Small intestine (tissue), 16 donors: Measurements from ENCODE around the gene P4HB. TPM values are rescaled to one million over a fixed set of nuclear protein-coding genes. Genes with fewer than 3 reads are reported as not detected.

ENCODE experiments used
- DNase-seq, 2 donors: peaks; one replicate each; pipeline versions ENCODE4 v3.0.0 to v3.0.0-alpha.2; 2013
- FAIRE-seq: peaks from 2 replicates; lab custom pipeline; 2012; peaks lifted over from hg19 to GRCh38; lab: Jason Lieb, UNC
- H3K27ac ChIP-seq, 3 donors: one replicate each; pipeline ENCODE4 v1.5.1; 2013; ENCODE audit warnings: low read length in 2 of 3, mild to moderate bottlenecking in 2 of 3, control low read depth in 1 of 3, inconsistent platforms in 1 of 3, low read depth in 1 of 3, moderate library complexity in 1 of 3
- H3K27me3 ChIP-seq, 3 donors: one replicate each; pipeline ENCODE4 v1.6.1; 2013; ENCODE audit warnings: low read length in 3 of 3, inconsistent platforms in 1 of 3; ENCODE audit not compliant: control insufficient read depth in 3 of 3, insufficient read depth in 3 of 3
- H3K36me3 ChIP-seq, 3 donors: one replicate each; pipeline ENCODE4 v1.6.1; 2013; ENCODE audit warnings: low read length in 3 of 3, inconsistent platforms in 1 of 3, low read depth in 1 of 3, mild to moderate bottlenecking in 1 of 3, moderate library complexity in 1 of 3; ENCODE audit not compliant: control insufficient read depth in 3 of 3, insufficient read depth in 2 of 3
- H3K4me1 ChIP-seq, 3 donors: one replicate each; pipeline ENCODE4 v1.6.1; 2013; ENCODE audit warnings: low read length in 2 of 3, inconsistent platforms in 1 of 3, low read depth in 1 of 3, mild to moderate bottlenecking in 1 of 3, moderate library complexity in 1 of 3; ENCODE audit not compliant: control insufficient read depth in 3 of 3, insufficient read depth in 2 of 3
- H3K4me3 ChIP-seq, 3 donors: one replicate each; pipeline ENCODE4 v1.5.1; 2013; ENCODE audit warnings: low read length in 3 of 3, control low read depth in 1 of 3, inconsistent platforms in 1 of 3, low read depth in 1 of 3, mild to moderate bottlenecking in 1 of 3, moderate library complexity in 1 of 3
- H3K9me3 ChIP-seq, 2 donors: one replicate each; pipeline ENCODE4 v1.6.1; 2013; ENCODE audit warnings: low read depth in 1 of 2, low read length in 1 of 2; ENCODE audit not compliant: control insufficient read depth in 2 of 2, insufficient read depth in 1 of 2
- WGBS, 3 donors: extraction: QIAGEN DNeasy Blood & Tissue Kit; methylation state at CpG; one replicate each; pipeline ENCODE4 v1.1.7; 2013; 5-methylcytosine and 5-hydroxymethylcytosine counted together
- long read RNA-seq, 10 donors: transcript quantifications; one replicate each; lab custom pipeline, GENCODE V29; 2026
- polyA plus RNA-seq, 4 donors: library from polyadenylated mRNA; stranded (reverse) in 3 of 4; unstranded in 1 of 4; fragments of 200-250 nt in 3 of 4; fragments of 120-200 nt in 1 of 4; gene quantifications; one replicate each; pipeline versions ENCODE4 v1.2.1 to v1.2.3, GENCODE V29; 2013
- donor health status: healthy with polysubstance abuse.
- donor health status: control.
- donor health status: control.
- donor health status: Bipolar disorder and iron deficiency.
- donor health status: healthy.

The P4HB gene
- polyA plus RNA-seq, result 1,000 to 10,000 TPM in 3 of 4 donors, 100 to 1,000 TPM in 1; 792 to 1,191 (median 1,005) TPM
- long read RNA-seq, donor 1, result 0 reads
- long read RNA-seq, donor 2, transcript P4HB-201 (11 exons, 2,603 nt), result major isoform, 128 of 174 reads
- long read RNA-seq, donor 2, transcript P4HB-208 (2 exons, 914 nt), result minor isoform, 6 of 174 reads
- long read RNA-seq, donor 2, transcript P4HB-204 (2 exons, 872 nt), result minor isoform, 6 of 174 reads
- long read RNA-seq, donor 2, partial matches to known transcripts, result 19 of 174 reads
- long read RNA-seq, donor 2, other reads (novel, unspliced or antisense), result 10 of 174 reads
- long read RNA-seq, donor 3, transcript P4HB-210 (5 exons, 765 nt), result minor isoform, 11 of 231 reads
- long read RNA-seq, donor 3, transcript P4HB-215 (3 exons, 493 nt), result minor isoform, 13 of 231 reads
- long read RNA-seq, donor 3, transcript P4HB-204 (2 exons, 872 nt), result minor isoform, 37 of 231 reads
- long read RNA-seq, donor 3, transcript P4HB-201 (11 exons, 2,603 nt), result major isoform, 106 of 231 reads
- long read RNA-seq, donor 3, partial matches to known transcripts, result 48 of 231 reads
- long read RNA-seq, donor 3, other reads (novel, unspliced or antisense), result 9 of 231 reads
- long read RNA-seq, donor 4, transcript P4HB-201 (11 exons, 2,603 nt), result major isoform, 5 of 6 reads
- long read RNA-seq, donor 4, partial matches to known transcripts, result 0 of 6 reads
- long read RNA-seq, donor 4, other reads (novel, unspliced or antisense), result 0 of 6 reads
- long read RNA-seq, donor 5, transcript P4HB-215 (3 exons, 493 nt), result minor isoform, 12 of 77 reads
- long read RNA-seq, donor 5, transcript P4HB-201 (11 exons, 2,603 nt), result major isoform, 29 of 77 reads
- long read RNA-seq, donor 5, transcript P4HB-208 (2 exons, 914 nt), result minor isoform, 7 of 77 reads
- long read RNA-seq, donor 5, transcript P4HB-204 (2 exons, 872 nt), result minor isoform, 11 of 77 reads
- long read RNA-seq, donor 5, partial matches to known transcripts, result 14 of 77 reads
- long read RNA-seq, donor 5, other reads (novel, unspliced or antisense), result 0 of 77 reads
- long read RNA-seq, donor 6, transcript P4HB-215 (3 exons, 493 nt), result minor isoform, 16 of 244 reads
- long read RNA-seq, donor 6, transcript P4HB-201 (11 exons, 2,603 nt), result major isoform, 163 of 244 reads
- long read RNA-seq, donor 6, transcript P4HB-204 (2 exons, 872 nt), result minor isoform, 16 of 244 reads
- long read RNA-seq, donor 6, transcript P4HB-210 (5 exons, 765 nt), result minor isoform, 12 of 244 reads
- long read RNA-seq, donor 6, partial matches to known transcripts, result 14 of 244 reads
- long read RNA-seq, donor 6, other reads (novel, unspliced or antisense), result 16 of 244 reads
- long read RNA-seq, donor 7, transcript P4HB-204 (2 exons, 872 nt), result minor isoform, 9 of 150 reads
- long read RNA-seq, donor 7, transcript P4HB-208 (2 exons, 914 nt), result minor isoform, 6 of 150 reads
- long read RNA-seq, donor 7, transcript P4HB-210 (5 exons, 765 nt), result minor isoform, 8 of 150 reads
- long read RNA-seq, donor 7, transcript P4HB-201 (11 exons, 2,603 nt), result major isoform, 115 of 150 reads
- long read RNA-seq, donor 7, partial matches to known transcripts, result 0 of 150 reads
- long read RNA-seq, donor 7, other reads (novel, unspliced or antisense), result 5 of 150 reads
- long read RNA-seq, donor 8, transcript P4HB-201 (11 exons, 2,603 nt), result major isoform, 13 of 22 reads
- long read RNA-seq, donor 8, partial matches to known transcripts, result 6 of 22 reads
- long read RNA-seq, donor 8, other reads (novel, unspliced or antisense), result 0 of 22 reads
- long read RNA-seq, donor 9, transcript P4HB-201 (11 exons, 2,603 nt), result major isoform, 39 of 71 reads
- long read RNA-seq, donor 9, partial matches to known transcripts, result 25 of 71 reads
- long read RNA-seq, donor 9, other reads (novel, unspliced or antisense), result 0 of 71 reads
- long read RNA-seq, donor 10, transcript P4HB-201 (11 exons, 2,603 nt), result major isoform, 171 of 477 reads
- long read RNA-seq, donor 10, transcript P4HB-204 (2 exons, 872 nt), result minor isoform, 14 of 477 reads
- long read RNA-seq, donor 10, transcript P4HB-215 (3 exons, 493 nt), result minor isoform, 10 of 477 reads
- long read RNA-seq, donor 10, transcript P4HB-208 (2 exons, 914 nt), result minor isoform, 6 of 477 reads
- long read RNA-seq, donor 10, partial matches to known transcripts, result 50 of 477 reads
- long read RNA-seq, donor 10, other reads (novel, unspliced or antisense), result 218 of 477 reads

DNA sequence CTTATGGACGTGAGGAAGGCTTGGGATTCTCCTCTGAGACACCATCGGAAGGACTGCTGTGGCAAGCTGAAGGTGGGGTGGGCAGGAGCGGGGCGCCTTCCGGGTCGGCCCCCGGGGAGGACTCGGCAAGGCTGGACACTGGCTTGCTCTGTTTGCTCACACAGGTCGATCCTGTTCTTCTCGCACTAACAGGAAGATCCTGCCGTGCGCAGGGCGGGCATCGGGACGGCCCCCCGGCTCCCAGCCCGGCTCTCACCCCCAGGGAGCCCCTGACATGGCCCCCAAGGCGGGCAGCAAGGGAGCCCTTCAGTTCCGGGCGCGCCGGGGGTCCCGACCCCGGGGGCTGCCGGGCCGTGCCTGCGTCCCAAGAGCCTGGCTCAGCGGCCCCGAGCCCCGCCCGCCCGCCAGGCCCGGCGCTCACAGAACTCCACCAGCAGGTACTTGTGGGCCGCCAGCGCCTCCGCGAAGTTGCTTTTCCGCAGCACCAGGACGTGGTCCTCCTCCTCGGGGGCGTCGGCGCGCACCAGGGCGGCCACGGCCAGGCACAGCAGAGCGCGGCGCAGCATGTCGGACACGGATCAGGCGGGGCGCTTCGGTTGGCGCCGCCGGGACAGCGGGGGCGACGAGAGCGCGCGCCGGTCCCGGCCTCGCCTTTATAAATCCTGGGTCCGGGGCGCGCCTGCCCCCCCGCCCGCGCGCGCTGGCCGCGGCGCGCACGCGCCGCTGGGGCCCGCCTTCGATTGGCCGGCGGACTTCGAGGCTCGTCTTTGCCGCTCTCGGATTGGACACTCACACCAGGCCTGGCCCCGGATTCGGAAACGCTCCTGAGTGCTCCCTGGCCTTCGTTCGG is at the start of gene P4HB:
Gene P4HB (minus strand): TSS at position 630 of the 850 bp plus-strand sequence. CDS start 64 bp downstream, at position 566.
- Histone ChIP-seq H3K27ac (peak within 1 kb of the TSS; percentile 89 to 99 (median 99)), H3K9me3 (no peaks in the 10 kb centered on the region), H3K4me3 (peak within 1 kb of the TSS; percentile 82 to 96 (median 87)), H3K36me3 (peaks cover 0 to 70% (median 7%) of the 10 kb centered on the region in 3 donors), H3K27me3 (no peaks in the 10 kb centered on the region), H3K4me1 (peaks cover 4 to 35% (median 9%) of the 10 kb centered on the region in 3 donors)
- FAIRE-seq (no peak), DNase-seq (peak in 1 of 2 donors; percentile 53)
- 0% methylated on average over 73 to 95 of the region's 95 CpGs for WGBS, 3 donors

DNA sequence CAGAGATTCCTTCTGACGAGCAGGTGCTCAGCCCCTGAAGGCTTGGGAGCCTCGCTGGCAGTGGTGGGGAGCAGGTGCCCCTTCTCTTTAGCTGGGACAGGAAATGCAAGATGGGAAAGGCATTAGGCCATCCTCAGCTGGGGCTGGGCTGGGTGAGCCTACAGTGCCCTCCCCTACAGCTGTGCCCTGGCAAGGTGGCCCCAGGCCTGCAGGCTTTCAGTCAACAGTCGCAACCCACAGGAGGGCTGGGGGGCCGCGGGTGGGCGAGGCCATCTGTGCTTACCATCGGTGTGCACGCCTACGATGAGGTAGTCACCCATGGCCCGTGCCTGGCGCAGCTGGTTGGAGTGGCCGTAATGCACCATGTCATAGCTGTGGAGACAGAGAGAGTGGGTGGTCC is 48.9 kb upstream of the P4HB start:
- DNase-seq (no peak), FAIRE-seq (no peak)
- H3K36me3 ChIP-seq, result peaks cover 7 to 79% (median 27%) of the 10 kb centered on the region in 3 donors
- WGBS, 3 donors, result 90 to 94% (median 90%) methylated on average over 12 of the region's 12 CpGs
- H3K9me3 ChIP-seq, result no peaks in the 10 kb centered on the region
- H3K4me3 ChIP-seq, result peak overlapping the region in 1 of 3 donors; percentile 98
- no peaks in the 10 kb centered on the region for H3K27me3 ChIP-seq
- H3K4me1 ChIP-seq, result peaks cover 0 to 12% (median 2%) of the 10 kb centered on the region in 3 donors
- H3K27ac ChIP-seq, result peak overlapping the region in 1 of 3 donors; percentile 96

DNA sequence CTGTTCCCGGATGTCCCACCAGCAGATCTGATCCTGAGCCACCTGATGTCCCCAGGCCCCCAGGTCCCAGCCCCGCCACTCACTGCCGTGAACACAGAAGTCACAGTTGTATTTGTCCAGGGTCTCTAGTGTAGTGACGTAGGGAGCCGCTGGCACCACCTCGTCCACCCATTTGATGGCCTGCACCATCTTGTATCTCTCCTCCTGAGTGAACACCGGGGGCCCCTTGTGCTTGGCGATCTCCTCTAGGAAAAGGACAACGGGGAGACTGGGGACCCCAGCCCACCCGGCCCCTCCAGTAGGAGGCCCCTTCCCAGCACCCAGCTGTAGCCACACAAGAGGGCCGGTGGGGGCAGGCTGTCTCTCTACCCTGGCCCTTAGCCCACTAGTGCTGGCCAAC is 48.5 kb upstream of the P4HB start:
- DNase-seq, result no peak
- Histone ChIP-seq H3K9me3 (no peaks in the 10 kb centered on the region), H3K4me3 (no peak overlapping the region), H3K4me1 (peaks cover 0 to 12% (median 2%) of the 10 kb centered on the region in 3 donors), H3K27me3 (no peaks in the 10 kb centered on the region), H3K27ac (no peak overlapping the region), H3K36me3 (peaks cover 7 to 79% (median 23%) of the 10 kb centered on the region in 3 donors)
- 90 to 95% (median 93%) methylated on average over 10 to 11 of the region's 11 CpGs for WGBS, 3 donors
- FAIRE-seq, result no peak

DNA sequence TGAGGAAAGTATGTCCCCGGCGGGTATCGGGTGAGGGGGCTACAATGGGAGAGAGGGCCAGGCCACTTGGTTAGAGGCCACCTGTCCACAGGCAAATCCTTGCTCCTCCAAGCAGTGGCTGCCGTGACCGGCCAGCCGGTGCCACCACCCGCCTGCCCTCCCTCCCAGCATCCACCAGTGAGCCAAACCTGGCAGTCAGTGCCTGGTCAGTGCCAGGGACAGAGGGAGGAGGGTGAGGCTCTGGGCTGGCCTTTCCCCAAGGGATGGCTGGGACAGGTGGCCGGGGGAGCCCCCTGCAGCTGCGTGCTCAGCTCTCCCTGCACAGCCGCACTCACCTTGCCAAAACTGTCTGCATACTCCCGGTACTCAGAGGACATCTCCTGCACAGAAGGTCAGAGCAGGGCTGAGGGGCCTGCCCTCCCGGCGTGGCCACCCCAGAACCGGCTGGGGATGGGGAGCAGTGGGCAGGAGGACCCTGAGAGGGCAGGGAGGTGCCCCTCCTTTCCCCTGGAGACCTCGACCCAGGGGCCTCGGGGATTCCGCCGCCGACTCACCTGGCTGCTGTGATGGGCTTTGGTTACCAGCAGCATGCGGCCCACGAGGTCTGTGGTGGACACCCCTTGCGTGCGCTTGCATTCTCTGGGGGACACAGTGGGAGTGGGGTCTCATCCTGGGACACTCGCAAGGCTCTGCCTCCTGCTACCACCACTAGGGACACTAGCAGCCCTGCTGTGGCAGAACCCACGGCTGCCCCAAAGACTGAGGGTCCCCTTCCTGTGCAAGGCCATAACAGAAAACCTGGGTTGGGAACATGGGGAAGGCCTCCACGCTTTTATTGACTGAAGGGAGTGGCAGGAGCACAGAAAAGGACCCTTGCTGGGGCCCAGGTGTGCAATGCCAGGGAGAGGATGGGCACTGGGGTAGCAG is 47.1 kb upstream of the P4HB start:
- H3K27me3 ChIP-seq, result peaks cover 0 to under 1% (median 0%) of the 10 kb centered on the region in 3 donors
- H3K27ac ChIP-seq, result no peak overlapping the region
- no peak for DNase-seq
- H3K9me3 ChIP-seq, result no peaks in the 10 kb centered on the region
- H3K36me3 ChIP-seq, result peaks cover 2 to 78% (median 20%) of the 10 kb centered on the region in 3 donors
- 91 to 93% (median 92%) methylated on average over 26 of the region's 26 CpGs for WGBS, 3 donors
- H3K4me1 ChIP-seq, result peaks cover 0 to 16% (median 2%) of the 10 kb centered on the region in 3 donors
- no peak for FAIRE-seq
- no peak overlapping the region for H3K4me3 ChIP-seq

DNA sequence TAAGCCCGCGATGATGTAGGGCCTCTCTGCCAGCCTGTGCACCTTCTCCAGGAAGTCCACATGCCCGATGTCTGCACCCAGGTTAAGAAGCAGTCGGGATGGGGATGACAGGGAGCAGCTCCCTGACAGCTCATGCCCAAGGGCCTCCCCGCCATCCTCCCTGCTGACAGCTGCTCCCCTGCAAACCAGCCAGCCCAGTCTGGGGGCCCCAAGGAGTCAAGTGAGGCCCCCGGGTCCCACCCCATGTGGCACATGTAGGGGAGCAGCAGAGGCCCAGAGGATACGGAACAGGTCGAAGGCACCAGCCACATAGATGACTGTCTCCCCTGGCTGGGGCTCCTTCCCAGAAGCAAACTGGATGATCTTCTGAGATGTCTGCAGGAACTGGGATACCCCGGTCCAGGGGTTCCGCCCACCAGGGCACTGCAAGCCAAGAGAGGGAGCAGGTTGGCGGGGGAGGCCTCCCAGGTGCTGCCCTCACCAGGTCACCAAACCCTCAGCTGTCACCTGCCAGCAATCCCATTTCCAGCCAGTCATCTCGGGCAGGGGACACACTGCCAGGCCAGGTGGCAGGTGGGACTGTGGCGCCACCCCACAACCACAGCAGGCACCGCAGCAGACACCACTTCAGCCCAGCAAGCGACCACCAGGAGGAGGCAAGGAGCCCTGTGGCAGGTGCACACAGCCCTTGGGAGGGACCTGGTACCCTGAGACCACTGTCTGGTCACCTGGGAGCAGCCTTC is 46.3 kb upstream of the P4HB start:
- Histone ChIP-seq H3K27ac (no peak overlapping the region), H3K4me1 (peaks cover 0 to 18% (median 2%) of the 10 kb centered on the region in 3 donors), H3K9me3 (no peaks in the 10 kb centered on the region), H3K4me3 (no peak overlapping the region), H3K27me3 (peaks cover 0 to 4% (median 0%) of the 10 kb centered on the region in 3 donors), H3K36me3 (peaks cover 0 to 70% (median 16%) of the 10 kb centered on the region in 3 donors)
- DNase-seq, result no peak
- WGBS, 3 donors, result 89 to 93% (median 89%) methylated on average over 14 to 15 of the region's 15 CpGs
- no peak for FAIRE-seq
